K562 treated with DMSO at 1 percent for 12 hours (cell line): Measurements from ENCODE around the gene PDE6B. TPM values are rescaled to one million over a fixed set of nuclear protein-coding genes. Genes with fewer than 3 reads are reported as not detected.

Experiments
- total RNA-seq: library from RNA; unstranded; fragments of 300-600 nt; gene quantifications from 2 replicates; pipeline ENCODE4 v1.2.3, GENCODE V29; 2022; ENCODE audit not compliant: insufficient read depth

PDE6B gene
- total RNA-seq, result not detected in 2 replicates

DNA sequence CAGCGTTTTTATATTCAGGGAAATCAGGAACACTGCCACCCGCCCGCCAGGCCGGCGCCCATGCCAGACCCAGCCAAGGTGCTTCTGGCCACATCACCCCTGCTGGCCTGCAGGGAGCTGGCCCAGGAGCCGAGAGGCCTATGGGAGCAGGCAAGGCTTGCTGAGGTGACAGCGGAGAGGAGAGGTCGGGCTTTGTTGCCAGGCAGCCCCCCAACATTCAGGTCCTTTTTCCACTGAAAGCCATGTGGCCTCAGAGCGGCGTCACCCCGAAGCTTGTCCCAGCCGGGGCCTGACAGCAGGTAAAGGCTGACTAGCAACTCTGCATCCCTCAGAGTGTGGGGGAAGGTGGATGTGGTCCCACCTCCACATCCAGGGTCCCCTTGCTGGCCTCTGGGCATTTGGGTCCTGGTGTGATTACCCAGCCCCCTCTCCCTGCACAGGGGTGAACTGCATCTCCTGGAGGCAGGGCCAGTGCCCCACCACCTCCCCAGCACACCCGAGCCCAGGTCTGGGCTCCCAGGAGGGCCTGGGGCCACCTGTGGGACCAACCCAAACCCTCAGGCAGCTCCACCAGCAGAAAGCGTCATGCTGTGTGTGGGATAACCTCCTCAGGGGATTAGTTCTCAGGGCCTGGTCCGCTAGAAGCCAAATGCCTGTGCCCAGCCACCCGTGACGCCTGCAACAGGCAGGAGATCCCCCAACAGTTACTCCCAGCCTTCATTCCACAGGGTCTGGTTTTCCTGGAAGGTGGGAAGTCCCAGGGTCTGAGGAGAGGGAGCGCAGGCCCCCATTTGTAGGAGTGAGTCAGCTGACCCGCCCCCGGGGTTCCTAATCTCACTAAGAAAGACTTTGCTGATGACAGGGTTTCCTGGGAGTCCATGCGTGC is at the start of gene PDE6B:
Gene PDE6B, plus strand, starts transcription at position 869 of the 886 bp plus-strand sequence. CDS start 54 bp downstream, outside the sequence.

DNA sequence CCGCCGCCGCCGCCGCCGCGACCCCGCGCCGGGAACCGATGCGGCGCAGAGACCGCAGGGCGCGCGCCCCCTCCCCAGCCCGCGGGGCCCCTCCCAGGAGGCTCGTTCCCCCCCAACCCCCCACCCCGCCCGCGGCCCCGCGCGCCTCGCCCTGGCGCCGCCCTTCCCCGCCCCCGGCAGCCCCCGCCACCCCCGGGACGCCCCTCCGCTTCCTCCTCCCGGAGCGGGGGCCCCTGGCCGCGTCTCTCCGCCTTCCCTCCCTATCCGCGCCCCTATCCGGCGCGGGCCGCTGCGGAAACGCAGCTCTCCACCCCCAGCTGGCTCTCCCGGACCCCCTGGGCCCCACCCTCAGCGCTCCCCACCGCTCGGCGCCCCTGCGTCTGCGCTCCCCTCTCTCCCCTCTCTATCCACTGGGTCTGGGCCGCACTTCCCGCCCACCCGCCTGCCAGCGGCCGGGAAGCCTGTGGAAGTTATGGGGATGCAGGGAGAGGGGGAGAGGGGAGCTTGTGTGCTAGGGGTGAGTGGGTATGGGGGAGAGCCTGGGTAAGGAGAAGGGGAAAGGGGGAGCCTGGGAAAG is 49.0 kb upstream of the PDE6B start, which contains the start of gene TMEM271:
Gene TMEM271, minus strand, starts transcription at position 51 of the 577 bp plus-strand sequence. CDS start 233 bp downstream, outside the sequence.

DNA sequence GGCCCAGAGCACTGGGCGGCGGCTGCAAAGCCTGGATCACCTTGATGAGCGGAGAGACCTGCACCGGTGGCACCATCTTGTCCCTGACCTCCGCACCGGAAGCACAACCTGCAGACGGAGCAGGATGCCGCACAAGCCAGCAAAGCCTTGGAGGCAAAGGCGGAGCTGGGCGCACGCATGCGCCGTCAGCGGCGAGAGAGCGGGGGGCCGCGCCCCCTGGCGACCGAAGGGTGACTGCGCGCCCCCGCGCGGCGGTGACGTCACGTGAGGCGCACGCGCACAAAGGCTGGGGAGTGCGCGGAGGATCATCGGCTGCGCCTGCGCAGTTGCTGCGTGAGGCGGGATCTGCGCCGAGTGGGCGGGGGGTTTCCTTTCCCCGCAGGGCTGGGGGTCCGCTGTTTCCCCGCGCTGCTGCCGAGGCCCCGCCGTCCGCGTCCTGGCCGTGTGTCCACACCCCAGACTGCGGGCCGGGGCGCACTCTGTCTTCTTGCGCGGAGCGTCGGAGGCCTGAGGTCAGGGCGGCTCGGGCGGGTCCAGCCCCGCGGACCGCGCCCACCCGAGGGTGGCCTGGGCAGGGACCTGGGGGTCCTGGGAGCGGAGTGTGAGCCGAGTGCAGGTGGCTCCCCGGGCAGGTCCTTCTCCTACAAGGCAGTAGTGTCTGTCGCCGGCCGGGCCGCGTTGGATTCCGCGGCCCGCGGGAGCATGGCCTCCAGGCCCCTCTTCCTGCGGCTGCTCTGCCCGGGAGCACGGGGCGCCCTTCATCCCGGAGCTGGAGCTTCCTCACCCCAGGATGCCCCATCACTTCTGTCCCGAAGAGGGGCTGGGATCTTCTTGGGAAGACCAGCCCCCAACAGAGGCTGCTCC is 49.0 kb downstream of the PDE6B start, which contains the start of the genes ATP5ME and MYL5:
Gene ATP5ME, minus strand, starts transcription at position 105 of the 864 bp plus-strand sequence. Its CDS starts 29 bp downstream, at position 76.
Gene MYL5, plus strand, starts transcription at position 371 of the 864 bp plus-strand sequence. CDS start 3,485 bp downstream, outside the sequence.

DNA sequence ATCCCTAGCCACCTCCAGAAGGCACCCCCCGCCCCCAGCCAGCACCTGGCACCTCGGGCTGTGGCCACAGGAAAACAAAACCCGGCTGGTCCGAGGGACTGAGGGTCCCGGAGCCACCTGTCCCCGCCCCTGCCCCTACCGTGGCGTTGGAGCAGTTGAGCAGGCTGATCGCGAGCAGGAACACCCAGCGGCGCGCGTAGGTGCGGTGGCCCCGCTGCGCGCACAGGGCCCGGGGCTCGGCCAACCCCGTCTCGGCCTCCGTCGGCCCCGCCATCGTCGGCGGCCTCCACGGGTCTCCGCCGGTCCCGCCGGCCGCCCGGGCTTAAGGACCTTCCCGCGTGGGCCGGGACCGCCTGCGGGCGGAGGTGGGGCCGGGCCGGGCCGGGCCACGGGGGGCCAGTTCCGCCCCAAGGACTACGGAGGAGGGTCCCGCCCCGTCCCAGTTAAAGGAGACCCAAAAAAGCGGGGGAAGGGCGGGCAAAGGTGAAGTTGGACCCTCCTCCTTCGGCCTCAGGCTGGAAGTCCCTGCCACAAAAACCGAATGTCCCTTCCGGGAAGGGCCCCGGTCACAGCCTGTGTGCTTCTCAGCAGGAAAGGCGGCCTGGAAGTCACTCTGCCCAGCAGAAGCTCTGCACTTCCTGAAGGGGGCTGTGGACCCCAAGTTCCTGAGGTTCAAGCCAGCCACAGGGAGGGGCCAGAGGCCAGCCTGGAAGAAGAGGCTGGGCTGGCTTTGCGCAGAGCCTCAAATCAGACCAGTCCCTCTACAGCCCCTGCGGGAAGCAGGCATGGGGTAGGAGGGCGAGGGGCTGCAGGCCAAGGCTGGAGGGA is 63.7 kb downstream of the PDE6B start, which contains the start of gene SLC49A3:
Gene SLC49A3, minus strand, starts transcription at position 298 of the 828 bp plus-strand sequence. Its CDS starts 24 bp downstream, at position 274.

DNA sequence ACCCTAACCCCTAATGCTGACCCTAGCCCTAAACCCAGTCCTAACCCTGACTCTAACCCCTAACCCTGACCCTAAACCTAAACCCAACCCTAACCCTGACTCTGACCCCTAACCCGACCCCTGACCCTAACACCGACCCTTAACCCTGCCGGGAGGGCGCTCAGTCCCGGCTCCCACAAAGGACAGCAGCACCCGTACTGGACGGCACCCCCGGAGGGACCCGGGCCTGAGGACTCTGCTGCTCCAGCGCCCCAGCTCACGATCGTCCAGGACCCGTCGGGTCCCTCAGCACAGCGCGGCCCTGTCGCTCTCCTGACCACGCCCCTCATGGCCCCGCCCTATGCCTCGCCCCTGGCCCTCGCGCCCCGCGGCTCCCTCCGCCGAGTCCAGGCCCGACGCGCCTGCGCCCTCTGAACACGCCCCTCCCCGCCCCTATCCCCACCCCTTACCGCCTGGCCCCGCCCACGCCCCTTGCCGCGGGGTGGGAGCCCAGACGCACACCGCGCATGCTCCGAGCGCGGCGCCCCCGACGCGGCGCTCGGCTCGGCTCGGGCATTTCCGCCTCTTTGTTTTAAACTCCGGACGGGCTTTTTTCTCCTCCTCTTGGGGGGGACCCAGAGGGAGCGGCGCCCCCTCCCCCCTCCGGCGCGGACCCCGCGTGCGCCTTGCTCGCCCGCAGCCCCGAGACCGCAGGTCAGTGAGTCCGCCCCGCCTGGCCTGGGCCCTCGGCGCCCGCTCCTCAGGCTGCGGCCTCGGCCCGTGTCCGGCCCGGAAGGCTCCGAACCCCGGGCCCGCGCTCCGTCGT is 80.1 kb downstream of the PDE6B start, which contains the start of gene PCGF3:
Gene PCGF3, plus strand, starts transcription at position 555 of the 805 bp plus-strand sequence. CDS start 27,849 bp downstream, outside the sequence.

Other genes with a start within 250 kb of the PDE6B start
- 12.2 and 24.1 TPM in 2 replicates for gene ZNF721, start 126.4 kb upstream of the PDE6B start, total RNA-seq
- 17.4 and 43.6 TPM in 2 replicates for gene PIGG, start 126.4 kb upstream of the PDE6B start, total RNA-seq
- not detected in 2 replicates for gene TMEM271, start 49.3 kb upstream of the PDE6B start, total RNA-seq
- 253 and 375 TPM in 2 replicates for gene ATP5ME, start 48.7 kb downstream of the PDE6B start, total RNA-seq
- 1.5 and 6.2 TPM in 2 replicates for gene MYL5, start 49.0 kb downstream of the PDE6B start, total RNA-seq
- gene SLC49A3, start 63.6 kb downstream of the PDE6B start, total RNA-seq, result not detected in 2 replicates
- gene PCGF3, start 80.3 kb downstream of the PDE6B start, total RNA-seq, result 36.4 and 41.6 TPM in 2 replicates
- not detected in 2 replicates for gene CPLX1, start 200.6 kb downstream of the PDE6B start, total RNA-seq